ENCODE results near the gene DHX15. TPM values are rescaled to one million over a fixed set of nuclear protein-coding genes. Genes with fewer than 3 reads are reported as not detected.

Gene DHX15
- total RNA-seq, 4 donors from 2014 or later = 106 to 125 (median 119) TPM

- no peak for TF ChIP-seq POLR2A (IDR thresholded peaks at IDR 0.05)
- TF ChIP-seq, protein P1, sequence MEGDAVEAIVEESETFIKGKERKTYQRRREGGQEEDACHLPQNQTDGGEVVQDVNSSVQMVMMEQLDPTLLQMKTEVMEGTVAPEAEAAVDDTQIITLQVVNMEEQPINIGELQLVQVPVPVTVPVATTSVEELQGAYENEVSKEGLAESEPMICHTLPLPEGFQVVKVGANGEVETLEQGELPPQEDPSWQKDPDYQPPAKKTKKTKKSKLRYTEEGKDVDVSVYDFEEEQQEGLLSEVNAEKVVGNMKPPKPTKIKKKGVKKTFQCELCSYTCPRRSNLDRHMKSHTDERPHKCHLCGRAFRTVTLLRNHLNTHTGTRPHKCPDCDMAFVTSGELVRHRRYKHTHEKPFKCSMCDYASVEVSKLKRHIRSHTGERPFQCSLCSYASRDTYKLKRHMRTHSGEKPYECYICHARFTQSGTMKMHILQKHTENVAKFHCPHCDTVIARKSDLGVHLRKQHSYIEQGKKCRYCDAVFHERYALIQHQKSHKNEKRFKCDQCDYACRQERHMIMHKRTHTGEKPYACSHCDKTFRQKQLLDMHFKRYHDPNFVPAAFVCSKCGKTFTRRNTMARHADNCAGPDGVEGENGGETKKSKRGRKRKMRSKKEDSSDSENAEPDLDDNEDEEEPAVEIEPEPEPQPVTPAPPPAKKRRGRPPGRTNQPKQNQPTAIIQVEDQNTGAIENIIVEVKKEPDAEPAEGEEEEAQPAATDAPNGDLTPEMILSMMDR (IDR thresholded peaks at IDR 0.05) = no peak
- no peak overlapping the region for H3K4me3 ChIP-seq (ENCODE audit: low read depth, poor library complexity, severe bottlenecking)
- no peak for DNase-seq (ENCODE audit: low spot score in 2 of 2)
- intact Hi-C loops (cut with DNase I; ENCODE audit: low total_unique reads) = no loop called here
- WGBS, 2 donors = 85 to 86% methylated on average over 3 of the region's 3 CpGs
Measured at GRCh38 chr4:24622146-24622834, 37.9 kb upstream of the DHX15 start.

DNA sequence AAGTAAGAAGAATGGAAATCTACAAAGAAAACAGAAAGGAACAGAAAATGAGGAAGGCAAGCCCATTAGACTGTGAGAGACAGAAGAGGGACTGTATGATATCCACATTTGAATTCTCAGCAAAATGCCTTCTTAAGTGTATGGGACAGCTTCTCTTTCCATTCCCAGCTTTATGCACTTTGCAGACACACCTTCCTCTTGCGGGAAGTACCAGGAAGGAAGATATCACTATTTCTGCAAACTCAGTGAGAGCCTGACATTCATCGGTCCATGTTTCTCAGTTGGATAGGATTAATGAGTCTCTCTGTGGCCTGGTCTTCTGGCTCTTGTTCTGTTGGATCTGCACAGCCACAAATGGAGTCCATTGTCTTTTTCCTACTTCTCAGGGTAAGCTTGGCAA is 31.6 kb upstream of the DHX15 start:
- no peak for DNase-seq (ENCODE audit: low spot score in 2 of 2)
- no peak overlapping the region for H3K4me3 ChIP-seq (ENCODE audit: low read depth, poor library complexity, severe bottlenecking)
- TF ChIP-seq, protein P1 (IDR thresholded peaks at IDR 0.05) = no peak
- no peak for TF ChIP-seq POLR2A (IDR thresholded peaks at IDR 0.05)
- intact Hi-C loops (cut with DNase I; ENCODE audit: low total_unique reads) = no loop called here
- WGBS, 2 donors = 87 to 94% methylated on average over 2 of the region's 2 CpGs

- no peak overlapping the region for H3K4me3 ChIP-seq (ENCODE audit: low read depth, poor library complexity, severe bottlenecking)
- TF ChIP-seq, protein P1 (IDR thresholded peaks at IDR 0.05) = no peak
- no peak for TF ChIP-seq POLR2A (IDR thresholded peaks at IDR 0.05)
- WGBS, 2 donors = 86 to 88% methylated on average over 3 of the region's 3 CpGs
- DNase-seq (ENCODE audit: low spot score in 2 of 2) = no peak
- intact Hi-C loops (cut with DNase I; ENCODE audit: low total_unique reads) = no loop called here
Measured at GRCh38 chr4:24614881-24615280, 30.5 kb upstream of the DHX15 start.

GRCh38 chr4:24613502-24613901 is 29.1 kb upstream of the DHX15 start:
- WGBS, 2 donors = 87 to 88% methylated on average over 3 of the region's 3 CpGs
- intact Hi-C loops (cut with DNase I; ENCODE audit: low total_unique reads) = no loop called here
- no peak for DNase-seq (ENCODE audit: low spot score in 2 of 2)
- H3K4me3 ChIP-seq (ENCODE audit: low read depth, poor library complexity, severe bottlenecking) = no peak overlapping the region
- TF ChIP-seq POLR2A (IDR thresholded peaks at IDR 0.05) = no peak
- TF ChIP-seq, protein P1 (IDR thresholded peaks at IDR 0.05) = no peak

GRCh38 chr4:24611575-24611974 is 27.2 kb upstream of the DHX15 start:
- WGBS, 2 donors = 86 to 89% methylated on average over 11 of the region's 11 CpGs
- no peak overlapping the region for H3K4me3 ChIP-seq (ENCODE audit: low read depth, poor library complexity, severe bottlenecking)
- DNase-seq (ENCODE audit: low spot score in 2 of 2) = no peak
- intact Hi-C loops (cut with DNase I; ENCODE audit: low total_unique reads) = no loop called here
- TF ChIP-seq, protein P1 (IDR thresholded peaks at IDR 0.05) = no peak
- no peak for TF ChIP-seq POLR2A (IDR thresholded peaks at IDR 0.05)

DNA sequence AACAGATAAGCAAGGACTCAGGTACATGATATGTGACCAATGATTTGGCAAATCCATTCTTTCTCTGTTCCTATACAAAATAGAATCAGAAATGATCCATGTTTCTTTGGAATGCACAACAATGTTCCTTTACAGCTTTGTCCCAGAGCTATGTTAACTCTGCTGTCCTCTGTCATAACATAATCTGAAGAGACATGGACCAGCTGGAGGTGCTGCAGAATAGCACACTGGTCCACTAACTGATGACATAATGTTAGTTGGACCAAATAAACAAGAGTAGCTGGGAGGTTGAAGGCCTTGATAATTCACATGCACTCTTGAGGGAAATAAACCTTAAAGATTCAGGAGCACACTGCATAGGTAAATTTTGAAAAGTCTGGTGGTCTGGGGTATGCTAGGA is 23.0 kb upstream of the DHX15 start:
- intact Hi-C loops (cut with DNase I; ENCODE audit: low total_unique reads) = no loop called here
- DNase-seq (ENCODE audit: low spot score in 2 of 2) = no peak
- no peak for TF ChIP-seq POLR2A (IDR thresholded peaks at IDR 0.05)
- TF ChIP-seq, protein P1 (IDR thresholded peaks at IDR 0.05) = no peak
- no peak overlapping the region for H3K4me3 ChIP-seq (ENCODE audit: low read depth, poor library complexity, severe bottlenecking)
